Measurements from ENCODE around the gene PRTN3. TPM values are rescaled to one million over a fixed set of nuclear protein-coding genes. Genes with fewer than 3 reads are reported as not detected.
"Not testable (repeated sequence)": the region's sequence is repeated elsewhere in the genome, so short reads cannot be mapped to it uniquely, and the experiment has no call there.

The PRTN3 gene
- total RNA-seq, 1 experiment from 2014 or later: 2.7 TPM

- no peak for TF ChIP-seq CBX3 (IDR thresholded peaks at IDR 0.05; ENCODE audit: low read depth)
- TF ChIP-seq SP1 (IDR thresholded peaks at IDR 0.05; ENCODE audit: low read depth): no peak
- TF ChIP-seq ZNF274 (IDR thresholded peaks at IDR 0.05; ENCODE audit: low read depth, low read length): no peak
- TF ChIP-seq EZH2 (IDR thresholded peaks at IDR 0.05): no peak
- no peak for TF ChIP-seq JUND (IDR thresholded peaks at IDR 0.05)
- TF ChIP-seq RAD21 (IDR thresholded peaks at IDR 0.05; ENCODE audit: low read depth): no peak
- TF ChIP-seq POLR2AphosphoS5 (IDR thresholded peaks at IDR 0.05; ENCODE audit: low read depth, low read length): no peak
- TF ChIP-seq SIN3A (IDR thresholded peaks at IDR 0.05; ENCODE audit: low read depth): no peak
- TF ChIP-seq POLR2A (IDR thresholded peaks at IDR 0.05; ENCODE audit: borderline replicate concordance, extremely low read depth, insufficient read depth, insufficient read length): no peak
These were observed 12.3 kb downstream of the PRTN3 start (continued) for GRCh38 chr19:853014-853585.

- DNase-seq (ENCODE audit: low read depth, low spot score): not testable (repeated sequence)
These were observed 12.9 kb downstream of the PRTN3 start for GRCh38 chr19:853614-854220.

GRCh38 chr19:854549-854948, 13.8 kb downstream of the PRTN3 start:
- no peaks in the 10 kb centered on the region for H3K27me3 ChIP-seq (ENCODE audit: insufficient read depth, low read length)
- no peaks in the 10 kb centered on the region for H3K79me2 ChIP-seq (ENCODE audit: insufficient read depth, low read length)
- H3K4me1 ChIP-seq (ENCODE audit: control insufficient read depth in 1 of 2, insufficient read depth in 2 of 2, low read length in 2 of 2): peaks cover 12 to 21% of the 10 kb centered on the region in 2 experiments
- H3K36me3 ChIP-seq (ENCODE audit: control insufficient read depth in 1 of 2, insufficient read depth in 2 of 2, low read length in 2 of 2): no peaks in the 10 kb centered on the region
- H3K4me3 ChIP-seq (replicated peaks in 1 of 2; ENCODE audit: low read depth in 1 of 2, low read length in 2 of 2): no peak overlapping the region
- no peaks in the 10 kb centered on the region for H3K9me2 ChIP-seq (ENCODE audit: insufficient read depth)
- no peak for ATAC-seq
- H3K27ac ChIP-seq (ENCODE audit: low read depth, low read length): no peak overlapping the region
- RAD21 ChIA-PET (ENCODE audit: low non-redundant PET in 1 of 2, low total read pairs in 2 of 2, uncharacterized antibody in 2 of 2, unreplicated experiment in 2 of 2): no interaction called here
- CTCF ChIA-PET: no interaction called here
- POLR2A ChIA-PET: interaction anchor here (0.6 kb wide), 1 partner anchor 88 kb away, joined by 3 read pairs; no protein-coding TSS in a partner anchor
- no peaks in the 10 kb centered on the region for H4K20me1 ChIP-seq (ENCODE audit: insufficient read depth)
- no peak for DNase-seq (ENCODE audit: low read depth, low spot score)
- no peak overlapping the region for H2AFZ ChIP-seq (ENCODE audit: low read depth, low read length, poor library complexity, severe bottlenecking)
- H3K9ac ChIP-seq (ENCODE audit: low read length): no peak overlapping the region
- no peak overlapping the region for H3K4me2 ChIP-seq (ENCODE audit: low read length)
- BruUV-seq (replicated peaks): no TSS peak
- H3K9me3 ChIP-seq (ENCODE audit: control insufficient read depth in 1 of 2, insufficient read depth in 1 of 2, low read depth in 1 of 2, low read length in 2 of 2): no peaks in the 10 kb centered on the region
- intact Hi-C loops (cut with micrococcal nuclease): no loop called here
- TF ChIP-seq CEBPB (IDR thresholded peaks at IDR 0.05; ENCODE audit: low read depth) (no peak), JUND (IDR thresholded peaks at IDR 0.05) (no peak), ELF1 (IDR thresholded peaks at IDR 0.05; ENCODE audit: borderline replicate concordance, low read depth) (no peak), TCF7L2 (IDR thresholded peaks at IDR 0.05; ENCODE audit: borderline replicate concordance, extremely low read depth, insufficient read depth, insufficient read length) (no peak), POLR2A (IDR thresholded peaks at IDR 0.05; ENCODE audit: borderline replicate concordance, extremely low read depth, insufficient read depth, insufficient read length) (no peak), ZFX (IDR thresholded peaks at IDR 0.05) (no peak), YY1 (IDR thresholded peaks at IDR 0.05; ENCODE audit: extremely low read depth, insufficient replicate concordance, low read depth, low read length) (no peak), SP1 (IDR thresholded peaks at IDR 0.05; ENCODE audit: low read depth) (no peak), EZH2 (IDR thresholded peaks at IDR 0.05) (no peak), REST (IDR thresholded peaks at IDR 0.05; ENCODE audit: low read depth) (no peak), ZNF274 (IDR thresholded peaks at IDR 0.05; ENCODE audit: low read depth, low read length) (no peak)

More at GRCh38 chr19:853614-854220, 12.9 kb downstream of the PRTN3 start:
- H4K20me1 ChIP-seq (ENCODE audit: insufficient read depth); H3K27ac ChIP-seq (ENCODE audit: low read depth, low read length); H3K36me3 ChIP-seq (ENCODE audit: control insufficient read depth in 1 of 2, insufficient read depth in 2 of 2, low read length in 2 of 2); H3K4me3 ChIP-seq (replicated peaks in 1 of 2; ENCODE audit: low read depth in 1 of 2, low read length in 2 of 2); H3K27me3 ChIP-seq (ENCODE audit: insufficient read depth, low read length); H3K9me3 ChIP-seq (ENCODE audit: control insufficient read depth in 1 of 2, insufficient read depth in 1 of 2, low read depth in 1 of 2, low read length in 2 of 2); intact Hi-C loops (cut with micrococcal nuclease); CTCF ChIA-PET; BruUV-seq (replicated peaks); H3K4me2 ChIP-seq (ENCODE audit: low read length); H3K79me2 ChIP-seq (ENCODE audit: insufficient read depth, low read length); H2AFZ ChIP-seq (ENCODE audit: low read depth, low read length, poor library complexity, severe bottlenecking); RAD21 ChIA-PET (ENCODE audit: low non-redundant PET in 1 of 2, low total read pairs in 2 of 2, uncharacterized antibody in 2 of 2, unreplicated experiment in 2 of 2); ATAC-seq; H3K9me2 ChIP-seq (ENCODE audit: insufficient read depth); H3K9ac ChIP-seq (ENCODE audit: low read length): not testable (repeated sequence)
- peaks cover 6 to 13% of the 10 kb centered on the region in 2 experiments; a peak in 3 of 4 replicates for H3K4me1 ChIP-seq (ENCODE audit: control insufficient read depth in 1 of 2, insufficient read depth in 2 of 2, low read length in 2 of 2)
- POLR2A ChIA-PET: interaction anchor here (0.6 kb wide), 1 partner anchor 87 kb away, joined by 3 read pairs; no protein-coding TSS in a partner anchor

Data from HCT116 (cell line).